Measurements from ENCODE around the gene METTL16.

Gene METTL16

DNA sequence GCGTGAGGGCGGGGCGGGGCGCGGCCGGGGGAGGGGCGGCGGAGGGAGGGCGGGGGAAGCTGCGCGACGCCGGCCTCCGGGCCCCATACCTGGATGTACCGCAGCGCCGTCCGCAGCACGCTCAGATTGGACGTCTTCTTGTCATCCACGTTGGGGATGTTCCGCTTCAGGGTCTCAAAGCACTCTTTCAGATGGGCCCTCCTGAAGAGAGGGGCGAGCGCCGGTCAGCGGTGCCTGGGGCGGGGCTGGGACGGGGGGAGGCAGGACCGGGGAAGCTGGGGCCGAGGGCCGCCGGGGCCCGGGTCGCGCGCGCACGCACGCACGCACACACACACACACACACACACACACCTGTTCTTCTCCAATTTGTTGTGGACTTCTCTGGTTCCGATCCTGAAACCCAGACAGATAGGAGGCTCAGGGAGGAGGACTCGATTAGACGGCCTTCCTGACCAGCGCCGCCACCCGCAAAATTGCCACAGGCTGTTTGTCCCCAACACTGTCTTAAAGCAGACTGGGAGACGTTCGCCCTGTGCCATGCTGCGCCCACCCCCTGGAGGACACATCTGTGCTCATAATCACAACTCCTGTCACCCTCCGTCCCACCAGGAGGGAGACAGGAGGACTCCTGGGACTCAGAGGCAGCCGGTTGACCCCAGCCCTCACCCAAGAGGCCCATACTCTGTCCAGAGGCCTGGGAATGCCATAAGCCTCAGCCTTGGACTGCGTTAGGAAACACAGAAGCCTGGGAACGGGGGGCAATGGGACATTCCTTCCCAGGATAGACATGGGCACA, 117.5 kb downstream of the METTL16 start:
- no peak for DNase-seq

DNA sequence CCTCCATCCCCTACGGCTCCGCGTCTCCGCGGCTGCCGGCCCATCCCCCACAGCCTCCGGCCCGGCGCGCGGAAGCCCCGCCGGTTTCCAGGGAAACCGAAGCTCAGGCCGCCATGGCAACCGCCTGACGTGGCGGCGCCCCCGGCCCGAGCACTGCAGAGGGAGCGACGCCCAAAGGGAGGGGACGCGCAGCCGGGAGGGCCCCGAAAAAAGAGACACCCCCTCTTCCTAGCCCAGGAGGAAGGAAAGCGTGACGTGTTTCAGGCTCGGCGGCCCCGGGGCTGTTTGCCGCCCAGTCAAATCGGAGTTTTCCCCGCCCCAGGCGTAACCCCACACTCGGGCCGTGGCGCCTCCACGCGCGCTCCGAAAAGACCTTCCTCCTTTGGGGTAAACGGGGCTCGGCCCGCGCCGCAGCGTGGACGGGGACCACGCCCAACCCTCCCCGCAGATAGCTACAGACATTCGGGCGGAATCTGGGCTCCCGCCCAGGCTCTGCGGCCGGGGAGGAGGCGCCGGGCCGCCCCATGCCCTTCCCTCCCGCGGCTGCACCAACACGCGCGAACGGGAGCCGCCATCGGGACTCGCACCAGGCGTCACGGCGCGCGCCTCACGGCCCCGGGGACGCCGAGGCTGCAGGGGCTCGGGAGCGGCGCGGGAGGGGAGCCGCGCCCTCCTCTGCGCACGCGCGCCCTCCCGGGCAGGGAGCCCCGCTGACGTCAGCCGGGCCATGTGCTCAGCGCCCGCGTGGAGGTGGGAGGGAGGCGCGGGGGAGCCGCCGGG, 118.3 kb downstream of the METTL16 start:
- peak; percentile 93 to 95 for DNase-seq

DNA sequence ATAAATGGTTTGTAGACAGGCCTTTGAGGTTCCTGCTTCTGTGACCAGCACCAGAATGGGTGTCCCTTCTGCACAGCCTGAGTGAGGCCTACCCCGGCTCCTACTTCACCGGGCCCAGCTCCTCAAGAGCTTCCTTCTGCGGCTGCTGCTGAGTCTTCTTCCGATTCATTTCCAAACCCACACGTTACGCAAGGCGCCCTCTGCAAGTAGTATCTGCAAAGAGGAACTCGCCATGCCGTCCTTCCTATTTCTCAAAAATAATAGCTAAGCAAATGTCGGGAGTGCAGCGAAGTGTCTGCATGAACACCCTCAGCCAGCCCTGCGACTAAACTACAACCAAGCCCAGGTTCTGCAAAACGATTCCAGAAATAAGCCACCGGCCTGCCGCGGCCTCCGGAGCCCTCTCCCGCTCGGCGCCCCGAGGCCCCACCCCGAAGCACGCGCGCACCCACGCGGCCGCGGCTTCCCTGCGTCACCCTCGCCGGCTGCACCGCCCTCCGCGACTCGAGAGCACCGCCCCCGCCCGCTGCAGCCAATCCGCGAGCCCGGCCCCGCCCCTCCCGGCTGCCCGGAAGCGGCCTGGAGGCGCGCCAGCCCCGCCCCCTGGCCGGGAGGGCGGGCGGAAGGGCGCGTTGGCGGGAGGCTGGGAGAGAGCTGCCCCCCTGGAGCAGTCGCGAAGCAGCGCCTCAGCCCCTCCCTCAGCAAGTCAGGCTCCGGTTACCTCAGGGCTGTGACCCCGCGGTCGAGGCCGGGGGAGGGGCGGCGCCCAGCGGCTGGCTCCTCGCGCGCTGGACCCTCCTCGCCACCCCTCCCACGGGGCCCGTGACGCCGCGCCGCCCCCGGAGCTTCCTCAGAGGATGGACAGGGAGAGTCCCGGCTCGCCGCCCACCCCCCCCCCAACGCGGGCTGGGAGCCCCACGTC, 119.2 kb downstream of the METTL16 start:
- peak; percentile 97 to 99 for DNase-seq

DNA sequence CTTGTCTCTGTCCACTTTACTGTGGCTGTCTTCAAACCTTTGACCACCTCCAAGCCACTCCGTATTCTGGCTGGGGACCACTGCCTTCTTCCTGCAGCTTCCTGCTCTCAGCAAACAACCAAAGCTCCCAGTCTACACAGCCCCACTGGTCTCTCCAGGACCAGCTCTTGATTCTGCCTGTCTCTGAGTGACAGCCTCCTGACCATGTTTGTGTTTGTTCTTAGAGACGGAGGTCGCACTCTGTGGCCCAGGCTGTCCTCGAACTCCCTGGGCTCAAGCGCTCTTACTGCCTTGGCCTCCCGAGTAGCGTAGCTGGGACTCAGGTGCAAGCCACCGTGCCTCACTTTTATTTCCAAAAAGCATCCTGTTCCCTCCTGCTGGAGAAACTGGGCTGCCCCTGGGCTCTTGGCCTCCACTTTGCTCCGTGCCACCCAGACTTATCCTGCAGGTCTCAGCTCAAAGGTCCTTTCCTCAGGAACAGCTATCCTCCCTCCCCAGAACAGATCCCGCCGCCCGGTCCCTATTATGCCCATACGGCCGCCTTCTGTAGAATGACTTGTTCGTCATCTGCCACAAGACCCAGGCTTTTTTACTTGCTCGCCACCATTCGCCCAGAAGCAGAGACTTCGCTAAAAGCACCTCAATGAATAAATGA, 120.0 kb downstream of the METTL16 start:
- no peak for DNase-seq

DNA sequence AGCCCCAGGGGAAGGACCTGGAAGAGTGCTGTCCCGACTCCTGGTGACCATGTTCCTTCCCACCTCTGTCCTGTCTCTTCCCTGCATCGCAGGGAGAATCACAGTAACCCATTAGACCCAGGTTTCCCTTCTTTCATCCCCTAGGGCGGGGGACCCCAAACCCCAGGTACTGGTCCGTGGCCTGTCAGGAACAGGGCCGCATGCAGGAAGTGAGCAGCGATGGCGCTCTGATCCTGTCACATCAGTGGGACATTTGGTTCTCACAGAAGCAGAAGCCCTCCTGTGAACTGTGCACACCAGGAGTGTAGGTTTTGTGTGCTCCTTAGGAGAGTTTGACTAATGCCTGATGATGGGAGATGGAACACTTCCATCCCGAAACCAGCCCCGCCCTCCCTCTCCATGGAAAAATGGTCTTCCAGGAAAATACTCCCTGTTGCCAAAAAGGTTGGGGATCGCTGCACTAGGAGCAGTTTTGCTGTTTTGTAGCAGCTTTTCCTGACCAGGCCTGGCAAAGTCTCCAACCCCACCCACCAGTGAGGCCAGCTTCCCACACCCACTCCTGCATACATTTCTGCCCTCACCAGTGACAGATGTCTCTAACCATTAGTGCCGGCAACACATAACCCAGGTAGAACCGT, 121.4 kb downstream of the METTL16 start:
- no peak for DNase-seq

GRCh38 chr17:2388683-2389055, 123.0 kb downstream of the METTL16 start:
- DNase-seq, result no peak

- no peak for DNase-seq
Observed at GRCh38 chr17:2388020-2388682, 123.5 kb downstream of the METTL16 start.

DNA sequence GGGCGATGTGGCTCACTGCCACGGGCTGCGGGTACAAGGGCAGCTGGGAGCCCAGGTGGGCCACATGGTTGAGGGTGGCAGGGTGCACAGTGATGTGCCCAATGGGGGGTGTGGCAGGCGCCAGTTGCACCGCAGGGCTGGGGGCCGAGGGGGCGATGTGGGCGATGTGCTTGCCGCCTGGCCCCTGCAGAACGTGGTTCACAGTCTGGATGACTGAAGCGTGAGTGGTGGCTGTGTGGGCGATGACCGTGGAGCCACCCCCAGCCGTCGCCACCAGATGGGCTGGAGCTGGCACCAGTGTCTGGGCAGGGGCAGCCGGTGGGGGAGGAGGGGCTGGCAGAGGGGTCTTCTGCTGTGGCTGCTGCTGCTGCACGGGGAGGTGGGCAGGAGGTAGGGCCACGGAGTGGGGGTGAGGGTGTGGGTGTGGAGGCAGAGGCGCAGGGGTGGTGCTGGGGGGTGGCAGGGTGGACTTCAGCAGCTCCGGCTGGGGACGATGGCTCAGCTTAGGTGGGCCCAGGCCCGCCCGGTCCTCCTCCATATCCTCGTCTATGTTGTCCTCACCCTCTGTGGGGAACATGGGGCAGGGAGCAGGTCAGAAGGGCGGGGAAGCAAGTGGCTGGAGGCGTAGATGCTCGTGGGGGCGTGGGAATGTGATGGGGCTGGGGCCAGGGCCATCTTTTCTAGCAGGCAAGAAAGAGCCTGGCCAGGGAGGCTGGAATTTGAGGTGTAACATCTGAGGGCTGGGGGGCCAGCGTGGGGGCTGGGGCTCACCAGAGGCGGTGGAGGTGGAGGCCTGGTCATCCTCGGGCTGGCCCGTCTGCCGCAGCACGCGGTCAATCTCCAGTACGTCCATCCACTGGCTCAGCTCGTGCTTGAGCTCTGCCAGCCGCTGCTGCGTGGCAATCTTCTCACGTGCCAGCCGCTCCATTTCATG, 124.3 kb downstream of the METTL16 start:
- DNase-seq, result no peak

- no peak for DNase-seq
Observed at GRCh38 chr17:2386400-2387085, 125.1 kb downstream of the METTL16 start.

- DNase-seq, result no peak
Observed at GRCh38 chr17:2385240-2386210, 126.2 kb downstream of the METTL16 start.

GRCh38 chr17:2384439-2385127, 127.1 kb downstream of the METTL16 start:
- no peak for DNase-seq

DNA sequence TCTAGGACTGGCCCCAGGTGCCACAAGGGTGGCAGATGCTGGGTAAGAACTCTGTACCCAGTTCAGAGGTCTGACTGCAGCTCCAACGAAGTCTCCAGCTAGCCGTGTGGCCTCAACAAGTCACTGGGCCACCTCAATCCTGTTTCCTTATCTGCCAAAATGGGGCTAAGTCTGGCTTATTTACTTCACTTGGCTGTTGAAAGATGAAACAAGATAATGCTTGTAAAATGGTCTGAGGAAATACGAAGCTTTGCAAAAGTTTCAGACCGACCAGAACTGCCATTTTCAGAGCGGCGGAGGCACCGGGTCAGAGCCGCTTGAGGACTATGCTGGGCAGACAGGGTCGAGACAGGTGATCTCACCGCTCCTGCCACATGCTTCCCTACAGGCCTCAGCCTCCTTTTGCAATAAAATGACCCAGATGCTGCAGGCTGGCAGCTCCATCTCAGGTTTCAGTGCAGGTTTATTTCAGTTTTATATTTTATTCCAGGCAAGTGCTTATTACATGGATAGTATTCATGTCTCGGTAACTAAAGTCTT, 128.0 kb downstream of the METTL16 start:
- DNase-seq, result no peak

- DNase-seq, result no peak
Observed at GRCh38 chr17:2380950-2381649, 130.6 kb downstream of the METTL16 start.

- DNase-seq, result no peak
Observed at GRCh38 chr17:2380226-2380922, 131.3 kb downstream of the METTL16 start.

GRCh38 chr17:2379489-2380225, 132.0 kb downstream of the METTL16 start:
- DNase-seq, result no peak

DNA sequence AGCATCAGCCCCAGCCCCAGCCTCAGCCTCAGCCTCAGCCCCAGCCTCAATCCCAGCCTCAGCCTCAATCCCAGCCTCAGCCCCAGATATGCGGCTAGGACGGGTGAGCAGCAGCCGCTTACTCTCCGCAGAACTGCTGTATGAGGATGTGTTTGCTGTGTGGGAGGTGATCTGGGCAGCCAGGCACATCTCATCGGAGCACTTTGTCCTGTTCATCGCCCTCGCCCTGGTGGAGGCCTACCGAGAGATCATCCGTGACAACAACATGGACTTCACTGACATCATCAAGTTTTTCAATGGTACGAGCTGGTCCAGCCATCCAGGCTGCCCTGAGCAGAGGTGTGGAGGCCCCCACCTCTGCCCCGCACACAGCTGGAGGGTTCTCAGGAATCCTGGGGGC, 132.8 kb downstream of the METTL16 start:
- no peak for DNase-seq

Data from stimulated activated CD4-positive, alpha-beta T cell treated with anti-CD3 and anti-CD28 coated beads, Interleukin-4, amount 100 ng/mL, for 4 hours (primary cell).